HepG2 (cell line): Measurements from ENCODE around the gene POLE3. TPM values are rescaled to one million over a fixed set of nuclear protein-coding genes. Genes with fewer than 3 reads are reported as not detected.

ENCODE experiments used
- BATF2 ChIP-seq: sonication (generic); formaldehyde crosslinking; IDR thresholded peaks from 2 replicates; pipeline ENCODE4 v1.8.0; 2022; ENCODE audit warnings: mild to moderate bottlenecking, missing genetic modification reagents, moderate library complexity
- CBX1 ChIP-seq: IDR thresholded peaks from one replicate; pipeline ENCODE4 v1.6.1; 2016; ENCODE audit warnings: antibody characterized with exemption, low read depth
- EHMT2 ChIP-seq: fragments of 200-600 bp; sonication (generic); IDR thresholded peaks from 2 replicates; pipeline ENCODE4 v1.7.0; 2017; ENCODE audit warnings: antibody characterized with exemption, low read depth, low read length, borderline replicate concordance
- EZH2 ChIP-seq: conservative IDR thresholded peaks from 2 replicates; pipeline ENCODE4 v1.6.1; 2012; ENCODE audit warnings: mild to moderate bottlenecking, low read depth, low read length, moderate library complexity
- MYNN ChIP-seq: sonication (generic); formaldehyde crosslinking; IDR thresholded peaks from 2 replicates; pipeline ENCODE4 v1.4.0; 2020; ENCODE audit warnings: mild to moderate bottlenecking, low read depth, missing genetic modification reagents
- NFE2L2 ChIP-seq: fragments of 150-350 bp; IDR thresholded peaks from 2 replicates; pipeline ENCODE4 v1.6.1; 2014; ENCODE audit warnings: low read length
- NFRKB ChIP-seq: fragments of 450-650 bp; IDR thresholded peaks from 2 replicates; pipeline ENCODE4 v1.6.1; 2017
- NONO ChIP-seq, 2 experiments: fragments of 450-650 bp in 1 of 2; sonication (generic) in 1 of 2; formaldehyde crosslinking in 1 of 2; IDR thresholded peaks in 1 of 2; conservative IDR thresholded peaks in 1 of 2; 2 replicates each; pipeline versions ENCODE4 v1.6.1 to v1.8.0; 2017 to 2022; ENCODE audit warnings: mild to moderate bottlenecking in 1 of 2, missing genetic modification reagents in 1 of 2, moderate library complexity in 1 of 2
- RCOR2 ChIP-seq: IDR thresholded peaks from 2 replicates; pipeline ENCODE4 v1.6.1; 2016; ENCODE audit warnings: missing biosample characterization, missing genetic modification reagents
- SMC3 ChIP-seq: IDR thresholded peaks from 2 replicates; pipeline ENCODE4 v1.6.1; 2011; ENCODE audit warnings: low read length, improper control_type of control experiment
- TEF ChIP-seq: sonication (generic); formaldehyde crosslinking; IDR thresholded peaks from 2 replicates; pipeline ENCODE4 v1.5.0; 2020; ENCODE audit warnings: missing genetic modification reagents
- ZHX1 ChIP-seq: sonication (generic); formaldehyde crosslinking; IDR thresholded peaks from 2 replicates; pipeline ENCODE4 v1.8.1; 2022; ENCODE audit warnings: low read depth, mild to moderate bottlenecking, missing genetic modification reagents
- ZMAT5 ChIP-seq: sonication (generic); formaldehyde crosslinking; IDR thresholded peaks from 2 replicates; pipeline ENCODE4 v1.5.0; 2020; ENCODE audit warnings: mild to moderate bottlenecking, low read depth, missing genetic modification reagents, borderline replicate concordance
- ZNF136 ChIP-seq: sonication (generic); formaldehyde crosslinking; IDR thresholded peaks from 2 replicates; pipeline ENCODE4 v1.8.1; 2022; ENCODE audit warnings: low read depth, mild to moderate bottlenecking, moderate library complexity, missing genetic modification reagents
- ZNF207 ChIP-seq: fragments of 450-650 bp; IDR thresholded peaks from 2 replicates; pipeline ENCODE4 v1.6.1; 2016; ENCODE audit warnings: antibody characterized with exemption, borderline replicate concordance
- ZSCAN21 ChIP-seq: sonication (generic); formaldehyde crosslinking; IDR thresholded peaks from 2 replicates; pipeline ENCODE4 v1.8.0; 2022; ENCODE audit warnings: mild to moderate bottlenecking, missing genetic modification reagents, moderate library complexity, borderline replicate concordance
- ZUFSP ChIP-seq: sonication (generic); formaldehyde crosslinking; IDR thresholded peaks from 2 replicates; pipeline ENCODE4 v1.9.0; 2021; ENCODE audit warnings: missing genetic modification reagents, mild to moderate bottlenecking, borderline replicate concordance
- ZZZ3 ChIP-seq: sonication (generic); formaldehyde crosslinking; IDR thresholded peaks from 2 replicates; pipeline ENCODE4 v1.4.0; 2020; ENCODE audit warnings: missing genetic modification reagents, mild to moderate bottlenecking, borderline replicate concordance
- polyA plus RNA-seq, 8 experiments: library from polyadenylated mRNA; depleted of rRNA in 3 of 8; stranded (reverse) in 7 of 8; unstranded in 1 of 8; fragments of >200 nt; fragmentation: Illumina TruSeq in 4 of 8; extraction: Trizol in 4 of 8; gene quantifications; 2 replicates each; pipeline versions ENCODE4 v1.2.1 to v1.2.3, GENCODE V29; 2011 to 2016; ENCODE audit warnings: low read depth in 4 of 8, missing spikeins in 1 of 8, mixed read lengths in 1 of 8; ENCODE audit not compliant: insufficient read depth in 1 of 8
- total RNA-seq, 5 experiments: library from RNA; depleted of rRNA; stranded (reverse); fragments of >200 nt; fragmentation: Illumina TruSeq; extraction: Trizol; gene quantifications; 2 replicates each; pipeline ENCODE4 v1.2.3, GENCODE V29; 2016; ENCODE audit warnings: low read depth in 1 of 5

Gene POLE3
- total and polyA plus RNA-seq, 2 of the 13 experiments (the other 11 are each of a cell fraction or from before 2014, with no cell fraction given): 36.0 to 77.2 TPM

- TF ChIP-seq ZHX1 (CRISPR knock-in tag): no peak
- TF ChIP-seq CBX1: no peak
- no peak for TF ChIP-seq ZZZ3 (CRISPR knock-in tag)
- TF ChIP-seq EZH2: no peak
- TF ChIP-seq NONO (IDR thresholded peaks at IDR 0.05): no peak
- TF ChIP-seq NONO (CRISPR knock-in tag; conservative IDR thresholded peaks at IDR 0.05): no peak
- no peak for TF ChIP-seq NFRKB
- no peak for TF ChIP-seq ZNF136 (CRISPR knock-in tag)
- TF ChIP-seq ZUFSP (CRISPR knock-in tag): no peak
- TF ChIP-seq ZMAT5 (CRISPR knock-in tag): no peak
- TF ChIP-seq RCOR2: 0 out of 2 replicates have a peak, but pooled peaks have one; percentile 29
- TF ChIP-seq NFE2L2: peak; percentile 97
- no peak for TF ChIP-seq BATF2
- TF ChIP-seq SMC3: no peak
- no peak for TF ChIP-seq ZNF207
- no peak for TF ChIP-seq MYNN (CRISPR knock-in tag)
- TF ChIP-seq EHMT2: no peak
- TF ChIP-seq TEF: no peak
- TF ChIP-seq ZSCAN21 (CRISPR knock-in tag): no peak
Observed at GRCh38 chr9:113454914-113455761, 44.7 kb upstream of the POLE3 start (continued).
